ENCODE data around the gene GANC. TPM values are rescaled to one million over a fixed set of nuclear protein-coding genes. Genes with fewer than 3 reads are reported as not detected.

The GANC gene
- total RNA-seq, 4 donors from 2014 or later = 36.6 to 143 (median 54.8) TPM

DNA sequence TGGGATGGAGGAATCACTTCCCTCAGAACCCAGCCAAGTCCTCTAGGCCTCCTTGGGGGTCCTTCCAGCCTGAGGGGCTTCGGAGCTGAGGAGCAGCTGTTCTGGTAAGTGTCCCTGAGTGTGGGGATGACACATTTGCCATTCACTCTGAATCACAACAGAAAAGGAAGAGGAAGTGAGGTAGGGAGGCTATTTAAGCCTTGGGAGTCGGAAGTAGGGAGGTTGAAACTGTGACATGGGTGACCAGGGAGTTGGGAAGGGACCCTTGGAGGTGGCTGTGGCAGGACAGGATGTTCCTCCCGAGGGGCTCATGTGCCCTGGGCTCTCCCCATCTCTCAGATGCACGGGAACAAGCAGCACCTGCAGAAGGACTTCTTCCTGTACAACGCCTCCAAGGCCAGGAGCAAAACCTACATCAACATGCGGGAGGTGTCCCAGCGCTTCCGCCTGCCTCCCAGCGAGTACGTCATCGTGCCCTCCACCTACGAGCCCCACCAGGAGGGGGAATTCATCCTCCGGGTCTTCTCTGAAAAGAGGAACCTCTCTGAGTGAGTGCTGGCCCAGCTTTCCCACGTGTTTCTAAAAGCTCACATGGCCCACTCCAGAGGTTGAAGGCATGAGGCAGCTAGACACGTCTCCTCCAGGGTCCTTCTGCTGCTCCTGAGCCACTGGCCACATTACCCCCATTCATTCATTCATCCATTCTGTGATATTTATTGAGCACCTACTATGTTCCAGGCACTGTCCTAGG lies 129.6 kb downstream of the GANC start:
- H3K4me3 ChIP-seq = no peak overlapping the region
- H3K9me3 ChIP-seq = no peaks in the 10 kb centered on the region
- intact Hi-C loops (cut with DNase I; ENCODE audit: low total_unique reads) = no loop called here
- WGBS, 2 donors (ENCODE audit: low coverage in 1 of 2) = 91% methylated on average over 14 of the region's 15 CpGs; no CpG with 5 or more reads in 1 of the 2 donors
- no peak overlapping the region for H3K27ac ChIP-seq
- no peak for DNase-seq
- H3K4me1 ChIP-seq = no peaks in the 10 kb centered on the region
- H3K27me3 ChIP-seq = no peaks in the 10 kb centered on the region
- TF ChIP-seq POLR2AphosphoS5 (IDR thresholded peaks at IDR 0.05) (no peak), EP300 (IDR thresholded peaks at IDR 0.05; ENCODE audit: low read depth) (no peak)
- TF ChIP-seq, protein P1, sequence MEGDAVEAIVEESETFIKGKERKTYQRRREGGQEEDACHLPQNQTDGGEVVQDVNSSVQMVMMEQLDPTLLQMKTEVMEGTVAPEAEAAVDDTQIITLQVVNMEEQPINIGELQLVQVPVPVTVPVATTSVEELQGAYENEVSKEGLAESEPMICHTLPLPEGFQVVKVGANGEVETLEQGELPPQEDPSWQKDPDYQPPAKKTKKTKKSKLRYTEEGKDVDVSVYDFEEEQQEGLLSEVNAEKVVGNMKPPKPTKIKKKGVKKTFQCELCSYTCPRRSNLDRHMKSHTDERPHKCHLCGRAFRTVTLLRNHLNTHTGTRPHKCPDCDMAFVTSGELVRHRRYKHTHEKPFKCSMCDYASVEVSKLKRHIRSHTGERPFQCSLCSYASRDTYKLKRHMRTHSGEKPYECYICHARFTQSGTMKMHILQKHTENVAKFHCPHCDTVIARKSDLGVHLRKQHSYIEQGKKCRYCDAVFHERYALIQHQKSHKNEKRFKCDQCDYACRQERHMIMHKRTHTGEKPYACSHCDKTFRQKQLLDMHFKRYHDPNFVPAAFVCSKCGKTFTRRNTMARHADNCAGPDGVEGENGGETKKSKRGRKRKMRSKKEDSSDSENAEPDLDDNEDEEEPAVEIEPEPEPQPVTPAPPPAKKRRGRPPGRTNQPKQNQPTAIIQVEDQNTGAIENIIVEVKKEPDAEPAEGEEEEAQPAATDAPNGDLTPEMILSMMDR (IDR thresholded peaks at IDR 0.05) = no peak
- in situ Hi-C loops (cut with MboI; ENCODE audit: low pct_ligation_motif_present in 1 of 4, low pct_unique_long_range_greater_than_20kb in 1 of 4, low sequenced_read_pairs in 3 of 4) = no loop called here
- H3K36me3 ChIP-seq = peaks cover 0 to 8% (median 0%) of the 10 kb centered on the region in 4 donors

GRCh38 chr15:42403389-42403788 lies 130.4 kb downstream of the GANC start:
- Histone ChIP-seq H3K36me3 (peaks cover 0 to 8% (median 0%) of the 10 kb centered on the region in 4 donors), H3K27me3 (no peaks in the 10 kb centered on the region), H3K4me1 (no peaks in the 10 kb centered on the region), H3K9me3 (no peaks in the 10 kb centered on the region), H3K27ac (no peak overlapping the region), H3K4me3 (no peak overlapping the region)
- WGBS, 2 donors (ENCODE audit: low coverage in 1 of 2) = 88% methylated on average over 7 of the region's 7 CpGs; no CpG with 5 or more reads in 1 of the 2 donors
- TF ChIP-seq POLR2AphosphoS5 (IDR thresholded peaks at IDR 0.05) = no peak
- TF ChIP-seq, protein P1 (IDR thresholded peaks at IDR 0.05) = no peak
- TF ChIP-seq EP300 (IDR thresholded peaks at IDR 0.05; ENCODE audit: low read depth) = no peak
- no peak for TF ChIP-seq POLR2A (IDR thresholded peaks at IDR 0.05)
- no peak for DNase-seq
- in situ Hi-C loops (cut with MboI; ENCODE audit: low pct_ligation_motif_present in 1 of 4, low pct_unique_long_range_greater_than_20kb in 1 of 4, low sequenced_read_pairs in 3 of 4) (no loop called here), intact Hi-C loops (cut with DNase I; ENCODE audit: low total_unique reads) (no loop called here)

DNA sequence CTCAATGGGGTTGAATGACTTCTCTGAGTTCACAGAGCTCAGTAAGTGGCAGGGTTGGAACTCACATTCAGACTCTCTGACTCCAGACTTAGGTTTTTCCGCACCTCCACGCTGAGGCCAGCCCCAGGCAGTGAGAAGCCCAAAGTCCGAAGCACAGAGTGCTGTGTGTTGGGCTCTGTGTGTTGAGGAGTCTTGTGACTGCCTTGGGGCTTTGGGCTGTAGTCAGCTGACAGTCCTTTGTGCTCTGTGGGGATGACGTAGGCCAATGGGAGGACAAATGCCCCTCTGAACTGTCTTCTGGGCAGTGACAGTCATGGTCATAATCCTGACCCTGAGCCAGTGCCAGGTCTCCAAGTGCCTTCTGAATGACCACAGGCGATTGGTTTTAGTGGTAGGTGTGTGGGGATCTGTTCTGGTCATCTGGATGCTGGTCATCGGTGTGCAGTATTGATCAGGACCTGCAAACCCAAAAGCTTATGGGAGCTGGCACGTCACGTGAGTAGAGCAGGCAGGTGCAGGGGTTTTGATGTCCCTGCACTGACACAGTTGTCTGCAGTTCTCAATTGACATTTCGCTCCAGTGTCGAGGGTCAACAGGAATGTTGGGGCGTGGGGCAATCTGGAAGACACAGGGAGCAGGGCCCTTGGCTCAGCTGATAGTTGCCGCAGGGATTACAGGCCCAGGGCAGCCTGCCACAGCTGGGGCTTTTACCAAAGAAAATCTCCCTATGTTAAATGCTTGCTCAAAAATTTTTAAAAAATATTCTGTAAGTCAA lies 131.6 kb downstream of the GANC start:
- intact Hi-C loops (cut with DNase I; ENCODE audit: low total_unique reads) = no loop called here
- WGBS, 2 donors (ENCODE audit: low coverage in 1 of 2) = 92% methylated on average over 12 of the region's 12 CpGs; no CpG with 5 or more reads in 1 of the 2 donors
- Histone ChIP-seq H3K27ac (no peak overlapping the region), H3K9me3 (no peaks in the 10 kb centered on the region), H3K36me3 (peaks cover 0 to under 1% (median 0%) of the 10 kb centered on the region in 4 donors), H3K4me3 (no peak overlapping the region), H3K27me3 (no peaks in the 10 kb centered on the region), H3K4me1 (no peaks in the 10 kb centered on the region)
- DNase-seq = no peak
- in situ Hi-C loops (cut with MboI; ENCODE audit: low pct_ligation_motif_present in 1 of 4, low pct_unique_long_range_greater_than_20kb in 1 of 4, low sequenced_read_pairs in 3 of 4) = no loop called here
- TF ChIP-seq POLR2AphosphoS5 (IDR thresholded peaks at IDR 0.05) (no peak), POLR2A (IDR thresholded peaks at IDR 0.05) (no peak), EP300 (IDR thresholded peaks at IDR 0.05; ENCODE audit: low read depth) (no peak)
- TF ChIP-seq, protein P1 (IDR thresholded peaks at IDR 0.05) = no peak

GRCh38 chr15:42405863-42406482 lies 133.0 kb downstream of the GANC start:
- no peak overlapping the region for H3K27ac ChIP-seq
- no peak for DNase-seq
- in situ Hi-C loops (cut with MboI; ENCODE audit: low pct_ligation_motif_present in 1 of 4, low pct_unique_long_range_greater_than_20kb in 1 of 4, low sequenced_read_pairs in 3 of 4) (no loop called here), intact Hi-C loops (cut with DNase I; ENCODE audit: low total_unique reads) (no loop called here)
- no peak for TF ChIP-seq POLR2A (IDR thresholded peaks at IDR 0.05)
- no peak for TF ChIP-seq POLR2AphosphoS5 (IDR thresholded peaks at IDR 0.05)
- no peak for TF ChIP-seq EP300 (IDR thresholded peaks at IDR 0.05; ENCODE audit: low read depth)
- TF ChIP-seq, protein P1 (IDR thresholded peaks at IDR 0.05) = no peak
- no peaks in the 10 kb centered on the region for H3K36me3 ChIP-seq
- WGBS, 2 donors (ENCODE audit: low coverage in 1 of 2) = 78 to 80% methylated on average over 1 to 6 of the region's 6 CpGs
- no peaks in the 10 kb centered on the region for H3K9me3 ChIP-seq
- H3K4me3 ChIP-seq = no peak overlapping the region
- H3K27me3 ChIP-seq = no peaks in the 10 kb centered on the region
- H3K4me1 ChIP-seq = no peaks in the 10 kb centered on the region
